Muscle layer of colon (tissue), 2 donors: ENCODE data around the gene GTF3C1.

Experiments used
- H3K27ac ChIP-seq: one replicate; pipeline ENCODE4 v1.7.0; 2013; ENCODE audit warnings: low read depth, mild to moderate bottlenecking, low read length, moderate library complexity
- H3K27me3 ChIP-seq, 2 donors: one replicate each; pipeline ENCODE4 v1.7.0; 2013; ENCODE audit warnings: low read length in 2 of 2, mild to moderate bottlenecking in 2 of 2; ENCODE audit not compliant: insufficient read depth in 2 of 2, control insufficient read depth in 1 of 2
- H3K36me3 ChIP-seq: one replicate; pipeline ENCODE4 v1.7.0; 2013; ENCODE audit warnings: mild to moderate bottlenecking, low read length; ENCODE audit not compliant: insufficient read depth
- H3K4me1 ChIP-seq: one replicate; pipeline ENCODE4 v1.7.0; 2013; ENCODE audit warnings: mild to moderate bottlenecking, low read length; ENCODE audit not compliant: insufficient read depth
- H3K4me3 ChIP-seq, 2 donors: one replicate each; pipeline ENCODE4 v1.7.0; 2013; ENCODE audit warnings: low read length in 2 of 2, low read depth in 1 of 2, mild to moderate bottlenecking in 1 of 2, moderate library complexity in 1 of 2
- H3K9ac ChIP-seq: one replicate; pipeline ENCODE4 v1.7.0; 2013; ENCODE audit warnings: low read length
- H3K9me3 ChIP-seq: one replicate; pipeline ENCODE4 v1.7.0; 2013; ENCODE audit warnings: mild to moderate bottlenecking, low read length
- donor health status: abdominal sarcoma.
- donor health status: Adenocarcinoma of cecum.

GTF3C1 gene

DNA sequence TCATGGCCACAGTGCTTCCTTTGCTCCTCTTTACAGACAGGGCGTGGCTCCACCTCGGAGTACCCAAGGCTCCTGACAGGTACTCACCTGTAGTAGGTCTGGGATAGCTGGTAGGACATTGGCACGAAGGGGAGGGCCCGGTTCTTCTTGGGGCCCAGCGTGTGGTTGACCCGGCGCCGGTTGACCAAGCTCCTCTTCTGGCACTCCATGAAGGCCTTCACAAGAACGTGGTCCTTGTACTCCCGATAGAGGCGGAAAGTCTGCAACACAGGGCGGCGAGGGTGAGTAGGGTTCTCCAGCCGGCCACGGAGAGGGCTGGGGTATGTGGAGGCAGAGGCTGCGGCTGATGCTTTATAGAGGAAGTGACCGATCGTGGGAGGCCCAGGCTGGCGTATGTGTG lies 78.1 kb downstream of the GTF3C1 start:
- Histone ChIP-seq H3K4me1 (no peaks in the 10 kb centered on the region), H3K27ac (no peak overlapping the region), H3K4me3 (no peak overlapping the region), H3K9me3 (no peaks in the 10 kb centered on the region), H3K9ac (no peak overlapping the region), H3K36me3 (peaks cover 83% of the 10 kb centered on the region), H3K27me3 (no peaks in the 10 kb centered on the region)

GRCh38 chr16:27470567-27471431 lies 78.9 kb downstream of the GTF3C1 start:
- no peak overlapping the region for H3K4me3 ChIP-seq
- no peak overlapping the region for H3K27ac ChIP-seq
- H3K9me3 ChIP-seq = no peaks in the 10 kb centered on the region
- H3K36me3 ChIP-seq = peaks cover 82% of the 10 kb centered on the region
- H3K27me3 ChIP-seq = no peaks in the 10 kb centered on the region
- no peaks in the 10 kb centered on the region for H3K4me1 ChIP-seq
- H3K9ac ChIP-seq = no peak overlapping the region

DNA sequence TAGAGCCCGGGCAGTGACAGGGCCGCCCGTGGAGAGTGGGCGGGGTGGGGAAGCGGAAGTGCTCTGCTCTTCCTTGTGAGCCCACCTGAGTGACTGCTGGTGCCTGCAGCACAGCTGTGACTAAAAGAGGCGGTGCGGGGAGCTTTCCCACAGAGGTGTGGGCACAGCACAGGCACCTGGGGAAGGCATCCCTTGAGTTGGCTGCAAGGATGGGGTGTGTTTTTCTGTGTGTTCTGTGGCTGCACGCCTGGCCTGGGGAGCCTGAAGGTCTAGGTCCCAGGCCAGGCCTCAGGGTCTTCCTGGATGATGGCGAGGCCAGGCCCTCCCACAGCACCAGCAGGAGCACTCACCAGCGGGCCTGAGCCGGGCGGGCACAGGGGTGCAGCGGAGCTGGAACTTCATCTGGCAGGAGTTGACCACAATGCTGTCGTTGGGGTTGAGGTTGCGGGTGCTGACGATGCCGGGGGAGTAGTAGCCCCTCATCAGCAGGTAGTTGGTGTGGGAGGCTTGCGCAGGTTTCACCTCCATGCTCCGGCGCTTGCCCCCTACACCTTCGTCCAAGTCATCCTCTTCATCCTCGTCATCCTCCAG lies 80.7 kb downstream of the GTF3C1 start:
- Histone ChIP-seq H3K9ac (no peak overlapping the region), H3K9me3 (no peaks in the 10 kb centered on the region), H3K4me1 (no peaks in the 10 kb centered on the region), H3K36me3 (peaks cover 80% of the 10 kb centered on the region), H3K4me3 (no peak overlapping the region), H3K27ac (no peak overlapping the region), H3K27me3 (no peaks in the 10 kb centered on the region)

DNA sequence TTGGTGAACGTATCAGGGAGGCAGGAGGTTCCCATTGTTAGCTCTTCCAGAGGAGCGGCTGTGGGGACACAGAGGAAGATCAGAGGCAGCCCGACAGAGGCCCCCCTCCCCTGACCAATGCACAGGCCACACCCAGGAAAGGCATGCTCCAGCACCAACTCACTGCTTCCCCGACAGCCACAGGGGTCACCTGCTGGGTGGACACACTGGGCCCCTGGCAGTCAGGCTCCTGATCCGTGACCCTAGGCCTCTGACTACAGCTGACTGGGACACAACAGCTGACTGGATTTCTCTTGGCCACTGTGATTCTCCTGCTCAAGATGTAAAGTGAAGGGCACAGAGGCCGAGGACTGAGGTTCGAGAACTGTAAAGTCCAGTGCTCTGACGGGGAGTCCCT lies 84.2 kb downstream of the GTF3C1 start:
- no peaks in the 10 kb centered on the region for H3K27me3 ChIP-seq
- no peak overlapping the region for H3K4me3 ChIP-seq
- no peak overlapping the region for H3K9ac ChIP-seq
- H3K9me3 ChIP-seq = no peaks in the 10 kb centered on the region
- no peaks in the 10 kb centered on the region for H3K4me1 ChIP-seq
- peaks cover 57% of the 10 kb centered on the region for H3K36me3 ChIP-seq
- H3K27ac ChIP-seq = no peak overlapping the region

DNA sequence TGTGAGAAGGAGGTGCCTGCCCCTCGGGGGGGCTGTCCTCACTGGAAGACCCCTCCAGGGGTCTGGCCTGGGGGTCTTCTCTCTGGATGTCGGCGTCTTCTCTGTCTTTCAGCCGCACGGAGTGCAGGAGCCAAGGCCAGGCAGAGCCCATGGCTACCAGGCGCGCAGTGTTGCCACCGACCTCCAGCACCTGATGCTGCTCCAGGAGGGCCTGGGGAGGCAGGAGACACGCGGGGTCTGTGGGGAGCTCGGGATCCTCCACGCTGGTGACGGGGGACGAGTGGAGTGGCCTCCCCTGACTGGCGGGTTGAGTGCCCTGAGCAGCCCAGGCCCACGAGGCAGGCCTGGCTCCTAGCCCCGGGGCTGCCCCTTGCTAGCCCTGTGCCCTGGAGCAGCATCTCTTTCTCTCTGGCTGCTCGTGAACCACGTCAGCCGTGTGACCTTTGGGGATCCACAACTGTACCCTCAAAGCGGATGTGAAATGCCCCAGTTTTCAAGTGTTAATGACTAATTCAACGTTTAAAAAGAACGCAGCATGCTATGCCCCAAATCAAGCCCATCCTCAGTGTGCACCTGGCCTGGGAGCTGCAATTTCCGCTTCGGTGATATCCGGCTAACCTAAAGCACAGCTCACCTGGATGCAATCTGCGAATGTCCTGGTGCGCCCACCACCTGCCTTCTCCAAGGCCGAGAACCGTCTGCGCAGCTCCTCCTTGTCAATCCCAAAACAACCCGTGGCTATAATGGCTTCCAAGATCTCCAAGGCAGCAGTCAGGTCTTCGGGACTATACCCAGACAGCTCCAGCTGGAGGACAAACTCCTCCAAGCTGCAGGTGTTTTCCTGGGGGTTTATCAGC lies 84.9 kb downstream of the GTF3C1 start:
- Histone ChIP-seq H3K9me3 (no peaks in the 10 kb centered on the region), H3K4me1 (no peaks in the 10 kb centered on the region), H3K36me3 (peaks cover 51% of the 10 kb centered on the region), H3K4me3 (no peak overlapping the region), H3K9ac (no peak overlapping the region), H3K27me3 (no peaks in the 10 kb centered on the region), H3K27ac (no peak overlapping the region)

GRCh38 chr16:27463741-27464591 lies 85.7 kb downstream of the GTF3C1 start:
- Histone ChIP-seq H3K4me1 (no peaks in the 10 kb centered on the region), H3K9me3 (no peaks in the 10 kb centered on the region), H3K9ac (no peak overlapping the region), H3K27ac (no peak overlapping the region), H3K4me3 (no peak overlapping the region), H3K36me3 (peaks cover 43% of the 10 kb centered on the region), H3K27me3 (no peaks in the 10 kb centered on the region)

GRCh38 chr16:27462846-27463682 lies 86.6 kb downstream of the GTF3C1 start:
- Histone ChIP-seq H3K27me3 (no peaks in the 10 kb centered on the region), H3K4me1 (no peaks in the 10 kb centered on the region), H3K27ac (no peak overlapping the region), H3K4me3 (no peak overlapping the region), H3K36me3 (peaks cover 34% of the 10 kb centered on the region), H3K9me3 (no peaks in the 10 kb centered on the region), H3K9ac (no peak overlapping the region)

DNA sequence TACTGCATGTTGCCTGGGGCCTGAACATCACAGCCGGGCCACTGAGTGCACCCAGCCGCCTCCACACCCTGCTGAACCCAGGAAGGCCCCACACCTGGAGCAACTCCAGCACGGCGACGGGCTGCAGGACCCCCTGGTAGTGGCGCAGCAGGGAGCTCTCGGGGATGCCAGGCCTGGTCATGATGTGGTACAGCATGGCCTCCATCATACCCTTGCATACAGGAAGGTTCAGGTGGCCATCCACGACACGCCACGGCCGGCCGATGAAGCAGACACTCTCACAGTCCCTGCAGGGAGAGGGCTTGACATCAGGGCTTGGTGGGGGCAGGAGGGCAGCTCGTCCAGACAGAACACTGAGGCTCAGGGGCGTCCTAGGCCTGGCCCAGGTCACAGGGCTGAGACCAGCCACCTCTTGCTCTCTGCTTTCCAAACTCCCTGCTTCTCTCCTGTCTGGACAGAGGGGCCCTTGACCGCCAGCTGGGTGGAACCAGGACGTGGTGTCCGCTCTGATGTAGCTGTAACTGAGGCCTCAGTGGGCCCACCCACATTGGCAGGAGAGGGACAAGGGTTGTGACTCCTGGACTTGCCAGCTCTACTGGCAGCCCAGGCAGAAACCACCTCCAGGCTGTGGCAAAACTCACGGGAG lies 87.4 kb downstream of the GTF3C1 start:
- Histone ChIP-seq H3K4me1 (no peaks in the 10 kb centered on the region), H3K36me3 (peaks cover 27% of the 10 kb centered on the region), H3K9ac (no peak overlapping the region), H3K4me3 (no peak overlapping the region), H3K9me3 (no peaks in the 10 kb centered on the region), H3K27me3 (no peaks in the 10 kb centered on the region), H3K27ac (no peak overlapping the region)

- Histone ChIP-seq H3K27ac (no peak overlapping the region), H3K4me3 (no peak overlapping the region), H3K4me1 (no peaks in the 10 kb centered on the region), H3K9me3 (no peaks in the 10 kb centered on the region), H3K36me3 (peaks cover 21% of the 10 kb centered on the region), H3K27me3 (no peaks in the 10 kb centered on the region), H3K9ac (no peak overlapping the region)
Measured at GRCh38 chr16:27461483-27462171, 88.1 kb downstream of the GTF3C1 start.
